ENCODE results near the gene AMBRA1.

- TF ChIP-seq MAX (IDR thresholded peaks at IDR 0.05; ENCODE audit: insufficient read depth, insufficient read length) (no peak), CTCF (IDR thresholded peaks at IDR 0.05; ENCODE audit: extremely low read depth in 1 of 2, insufficient read depth in 1 of 2, low read depth in 1 of 2, low read length in 2 of 2) (no peak), FOS (IDR thresholded peaks at IDR 0.05; ENCODE audit: borderline replicate concordance, insufficient read depth, low read length) (no peak)
These were observed 219.8 kb downstream of the AMBRA1 start for GRCh38 chr11:46373787-46374740.
